GM19043 (cell line): ENCODE measurements around the gene PTPRN2.

Experiments
- ATAC-seq: cut with Tn5 transposase; IDR thresholded peaks from one replicate; pipeline ENCODE4 v1.9.1; 2021; ENCODE audit warnings: low read depth; ENCODE audit not compliant: unreplicated experiment

The PTPRN2 gene

GRCh38 chr7:157615101-157615817 is 972.4 kb downstream of the PTPRN2 start:
- no peak for ATAC-seq

GRCh38 chr7:157614457-157615020 is 973.1 kb downstream of the PTPRN2 start:
- no peak for ATAC-seq

GRCh38 chr7:157613575-157614322 is 973.9 kb downstream of the PTPRN2 start:
- ATAC-seq, result no peak

- ATAC-seq, result peak; percentile 65
Observed at GRCh38 chr7:157612664-157613561, 974.7 kb downstream of the PTPRN2 start.

- no peak for ATAC-seq
Observed at GRCh38 chr7:157612009-157612663, 975.5 kb downstream of the PTPRN2 start.

GRCh38 chr7:157611341-157611740 is 976.3 kb downstream of the PTPRN2 start:
- ATAC-seq, result no peak

GRCh38 chr7:157610671-157611295 is 976.8 kb downstream of the PTPRN2 start:
- no peak for ATAC-seq

GRCh38 chr7:157609932-157610640 is 977.5 kb downstream of the PTPRN2 start:
- no peak for ATAC-seq

- no peak for ATAC-seq
Observed at GRCh38 chr7:157609516-157609915, 978.1 kb downstream of the PTPRN2 start.

- ATAC-seq, result no peak
Observed at GRCh38 chr7:157607218-157607617, 980.4 kb downstream of the PTPRN2 start.

- ATAC-seq, result no peak
Observed at GRCh38 chr7:157606140-157606539, 981.5 kb downstream of the PTPRN2 start.

- no peak for ATAC-seq
Observed at GRCh38 chr7:157605638-157606037, 982.0 kb downstream of the PTPRN2 start.

GRCh38 chr7:157604661-157605381 is 982.8 kb downstream of the PTPRN2 start:
- ATAC-seq, result no peak

GRCh38 chr7:157603716-157604115 is 983.9 kb downstream of the PTPRN2 start:
- ATAC-seq, result no peak

- ATAC-seq, result no peak
Observed at GRCh38 chr7:157603005-157603404, 984.6 kb downstream of the PTPRN2 start.

GRCh38 chr7:157602581-157602980 is 985.0 kb downstream of the PTPRN2 start:
- ATAC-seq, result no peak

GRCh38 chr7:157602156-157602555 is 985.5 kb downstream of the PTPRN2 start:
- ATAC-seq, result no peak

GRCh38 chr7:157601530-157601929 is 986.1 kb downstream of the PTPRN2 start:
- ATAC-seq, result no peak
